Transverse colon (tissue), 4 donors: Measurements from ENCODE around the gene JADE2. TPM values are rescaled to one million over a fixed set of nuclear protein-coding genes. Genes with fewer than 3 reads are reported as not detected.

Source experiments
- DNase-seq: peaks from one replicate; pipeline ENCODE4 v3.0.0-alpha.2; 2019
- H3K27ac ChIP-seq, 4 donors: fragments of 200-600 bp; sonication (generic); 2 replicates each; pipeline ENCODE4 v1.5.1; 2016 to 2018; ENCODE audit warnings: inconsistent platforms in 4 of 4
- H3K27me3 ChIP-seq: fragments of 200-600 bp; sonication (generic); 2 replicates; pipeline ENCODE4 v1.5.1; 2017; ENCODE audit warnings: inconsistent platforms
- H3K36me3 ChIP-seq, 4 donors: fragments of 200-600 bp; sonication (generic); 2 replicates each; pipeline ENCODE4 v1.5.1; 2017 to 2019; ENCODE audit warnings: inconsistent platforms in 4 of 4
- H3K4me1 ChIP-seq, 4 donors: fragments of 200-600 bp; sonication (generic); 2 replicates each; pipeline ENCODE4 v1.5.1; 2017 to 2020; ENCODE audit warnings: inconsistent platforms in 4 of 4
- H3K4me3 ChIP-seq, 4 donors: fragments of 200-600 bp; sonication (generic); 1 replicate in 1 of 4; 2 replicates in 3 of 4; pipeline versions ENCODE4 v1.5.1 to v1.6.1; 2017 to 2019; ENCODE audit warnings: inconsistent platforms in 4 of 4
- H3K9me3 ChIP-seq, 2 donors: fragments of 200-600 bp; sonication (generic); 2 replicates each; pipeline ENCODE4 v1.5.1; 2017 to 2019; ENCODE audit warnings: inconsistent platforms in 2 of 2
- EP300 ChIP-seq: sonication (generic); formaldehyde crosslinking; IDR thresholded peaks from one replicate; pipeline ENCODE4 v1.6.1; 2017; ENCODE audit warnings: antibody characterized with exemption, low read depth
- POLR2A ChIP-seq: fragments of 450-650 bp; IDR thresholded peaks from one replicate; pipeline ENCODE4 v1.6.1; 2016; ENCODE audit warnings: antibody characterized with exemption, mild to moderate bottlenecking, moderate library complexity
- POLR2AphosphoS5 ChIP-seq, 3 donors: sonication (generic); formaldehyde crosslinking; IDR thresholded peaks; one replicate each; pipeline ENCODE4 v1.6.1; 2016; ENCODE audit warnings: antibody characterized with exemption in 3 of 3
- WGBS, 2 donors: methylation state at CpG; one replicate each; pipeline ENCODE4 v1.1.5; 2018; ENCODE audit warnings: low coverage in 1 of 2; 5-methylcytosine and 5-hydroxymethylcytosine counted together
- in situ Hi-C, 4 donors: fragments of 200-750 bp; cut with MboI; loops; one replicate each; pipeline versions ENCODE4 v1.15.0 to v1.15.1; 2017; ENCODE audit warnings: low sequenced_read_pairs in 3 of 4, low pct_ligation_motif_present in 1 of 4, low pct_unique_long_range_greater_than_20kb in 1 of 4
- intact Hi-C: fragments of 100-400 bp; cut with DNase I; formaldehyde crosslinking; loops from one replicate; pipeline ENCODE4 v1.15.1; 2023; ENCODE audit warnings: low total_unique reads
- total RNA-seq, 4 donors: library from RNA; depleted of rRNA; stranded (reverse); fragments of >200 nt; gene quantifications; one replicate each; pipeline ENCODE4 v1.1.0, GENCODE V29; 2016
- TF ChIP-seq, protein P1 (sequence below), 5 experiments: fragments of 200-600 bp in 3 of 5; fragments of 450-650 bp in 2 of 5; sonication (generic) in 3 of 5; IDR thresholded peaks; 1 replicate in 2 of 5; 2 replicates in 3 of 5; pipeline ENCODE4 v1.5.1; 2016 to 2017; ENCODE audit warnings: antibody characterized with exemption in 5 of 5, inconsistent platforms in 3 of 5, mild to moderate bottlenecking in 2 of 5, moderate library complexity in 1 of 5

The JADE2 gene
- total RNA-seq, 4 donors from 2014 or later, result 36.6 to 50.1 (median 41.4) TPM

DNA sequence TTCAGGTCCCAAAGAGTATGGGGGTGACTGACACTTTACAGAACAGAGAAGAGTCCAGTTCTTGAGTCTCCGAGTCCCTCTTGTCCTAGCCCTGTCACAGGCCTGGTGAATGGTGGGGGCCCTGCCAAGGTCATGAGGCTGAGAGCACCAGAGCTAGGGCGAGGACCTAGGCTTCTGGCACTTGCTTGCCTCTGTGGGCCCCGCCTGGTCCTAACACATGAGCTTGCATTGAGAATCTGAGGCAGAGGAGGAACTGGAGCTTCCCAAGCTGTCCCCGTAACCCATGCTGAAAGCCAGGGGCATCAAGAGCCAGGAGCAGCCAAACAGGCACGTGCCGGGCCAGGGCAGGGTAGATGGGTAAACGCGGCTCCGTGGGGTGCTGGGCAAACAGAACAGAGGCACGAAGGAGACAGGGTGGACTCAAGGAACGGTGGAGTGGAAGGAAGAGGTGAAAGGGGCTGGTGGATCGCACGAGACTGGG lies 41.3 kb downstream of the JADE2 start:
- in situ Hi-C loops, result loop anchor here in 1 of 4 donors (25.0 kb wide), 1 partner anchor 379 kb away; the partner anchor contains the start of gene SKP1
- H3K9me3 ChIP-seq, result no peaks in the 10 kb centered on the region
- no peaks in the 10 kb centered on the region for H3K27me3 ChIP-seq
- no peak overlapping the region for H3K4me3 ChIP-seq
- 80 to 90% methylated on average over 7 to 13 of the region's 13 CpGs for WGBS, 2 donors
- H3K36me3 ChIP-seq, result peaks cover 0 to 49% (median 23%) of the 10 kb centered on the region in 4 donors
- intact Hi-C loops, result no loop called here
- no peak for DNase-seq
- peaks cover 9 to 25% (median 13%) of the 10 kb centered on the region in 4 donors for H3K4me1 ChIP-seq
- H3K27ac ChIP-seq, result no peak overlapping the region
- no peak for TF ChIP-seq EP300
- TF ChIP-seq, protein P1, sequence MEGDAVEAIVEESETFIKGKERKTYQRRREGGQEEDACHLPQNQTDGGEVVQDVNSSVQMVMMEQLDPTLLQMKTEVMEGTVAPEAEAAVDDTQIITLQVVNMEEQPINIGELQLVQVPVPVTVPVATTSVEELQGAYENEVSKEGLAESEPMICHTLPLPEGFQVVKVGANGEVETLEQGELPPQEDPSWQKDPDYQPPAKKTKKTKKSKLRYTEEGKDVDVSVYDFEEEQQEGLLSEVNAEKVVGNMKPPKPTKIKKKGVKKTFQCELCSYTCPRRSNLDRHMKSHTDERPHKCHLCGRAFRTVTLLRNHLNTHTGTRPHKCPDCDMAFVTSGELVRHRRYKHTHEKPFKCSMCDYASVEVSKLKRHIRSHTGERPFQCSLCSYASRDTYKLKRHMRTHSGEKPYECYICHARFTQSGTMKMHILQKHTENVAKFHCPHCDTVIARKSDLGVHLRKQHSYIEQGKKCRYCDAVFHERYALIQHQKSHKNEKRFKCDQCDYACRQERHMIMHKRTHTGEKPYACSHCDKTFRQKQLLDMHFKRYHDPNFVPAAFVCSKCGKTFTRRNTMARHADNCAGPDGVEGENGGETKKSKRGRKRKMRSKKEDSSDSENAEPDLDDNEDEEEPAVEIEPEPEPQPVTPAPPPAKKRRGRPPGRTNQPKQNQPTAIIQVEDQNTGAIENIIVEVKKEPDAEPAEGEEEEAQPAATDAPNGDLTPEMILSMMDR (IDR thresholded peaks at IDR 0.05), result no peak
- TF ChIP-seq POLR2AphosphoS5 (IDR thresholded peaks at IDR 0.05), result no peak
- TF ChIP-seq POLR2A, result no peak

DNA sequence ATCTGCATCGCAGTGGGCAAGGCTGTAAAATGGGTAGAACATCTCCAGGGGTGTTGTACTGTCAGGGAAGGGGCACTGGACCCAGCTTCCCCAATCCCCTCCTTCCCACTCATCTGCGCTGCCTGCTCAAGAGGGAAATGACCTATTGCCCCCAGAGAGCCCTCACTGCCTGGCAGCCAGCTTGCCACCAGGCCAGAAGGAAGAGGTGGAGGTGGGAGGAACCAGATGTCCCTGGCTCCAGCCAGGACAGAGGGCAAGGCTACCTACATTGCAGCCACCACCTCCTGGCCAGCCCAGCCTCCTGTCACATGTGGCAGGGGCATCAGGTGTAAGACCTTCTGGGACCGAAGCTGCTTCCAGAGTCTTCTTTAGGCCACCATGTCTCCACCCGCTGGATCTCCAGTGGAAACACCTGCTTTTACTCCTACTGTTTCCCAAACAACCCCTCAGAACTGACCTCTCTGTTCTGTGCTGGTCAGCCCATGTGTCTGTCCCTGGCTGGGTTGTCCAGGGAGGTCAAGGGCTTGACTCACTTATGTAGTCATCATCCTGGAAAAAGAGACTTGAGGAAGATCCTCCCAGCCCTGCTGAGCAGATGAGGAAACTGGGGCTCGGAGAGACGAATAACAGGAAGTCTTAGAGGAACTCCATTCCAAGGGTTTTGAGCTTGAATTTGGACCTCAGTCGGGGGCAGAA lies 42.3 kb downstream of the JADE2 start:
- in situ Hi-C loops, result loop anchor here in 1 of 4 donors (25.0 kb wide), 1 partner anchor 380 kb away; the partner anchor contains the start of gene SKP1
- H3K27me3 ChIP-seq, result no peaks in the 10 kb centered on the region
- H3K4me3 ChIP-seq, result no peak overlapping the region
- TF ChIP-seq POLR2A (no peak), EP300 (no peak), POLR2AphosphoS5 (IDR thresholded peaks at IDR 0.05) (no peak)
- TF ChIP-seq, protein P1 (IDR thresholded peaks at IDR 0.05), result no peak
- peak; percentile 34 for DNase-seq
- peak overlapping the region; percentile 15 to 69 (median 60) for H3K27ac ChIP-seq
- peaks cover 9 to 25% (median 13%) of the 10 kb centered on the region in 4 donors for H3K4me1 ChIP-seq
- WGBS, 2 donors, result 33 to 78% methylated on average over 3 to 7 of the region's 7 CpGs
- no peaks in the 10 kb centered on the region for H3K9me3 ChIP-seq
- intact Hi-C loops, result no loop called here
- H3K36me3 ChIP-seq, result peaks cover 0 to 51% (median 26%) of the 10 kb centered on the region in 4 donors

DNA sequence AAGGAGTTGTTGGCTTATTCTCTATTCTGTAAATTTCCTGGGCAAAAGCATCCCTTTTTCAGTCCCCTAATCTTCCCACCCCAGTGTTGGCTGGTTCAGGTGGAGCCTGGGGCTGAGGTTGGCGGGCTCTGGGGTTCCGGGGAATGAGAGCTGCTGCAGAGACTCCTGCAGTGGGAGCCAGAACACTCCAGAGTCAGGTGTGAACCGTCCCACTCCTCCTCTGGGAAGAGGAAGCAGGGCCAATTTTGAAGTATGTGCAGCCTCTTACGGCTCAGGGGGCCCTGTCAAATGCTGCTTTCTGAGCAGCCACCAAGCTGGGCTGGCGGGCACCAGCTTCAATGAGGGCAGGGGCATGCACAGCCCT lies 42.8 kb downstream of the JADE2 start:
- in situ Hi-C loops, result loop anchor here in 1 of 4 donors (25.0 kb wide), 1 partner anchor 381 kb away; the partner anchor contains the start of gene SKP1
- intact Hi-C loops, result no loop called here
- 76% methylated on average over 5 of the region's 5 CpGs; no CpG with 5 or more reads in 1 of the 2 donors for WGBS, 2 donors

More for the DNA sequence above, 42.8 kb downstream of the JADE2 start:
- peaks cover 0 to 54% (median 24%) of the 10 kb centered on the region in 4 donors for H3K36me3 ChIP-seq
- H3K9me3 ChIP-seq, result no peaks in the 10 kb centered on the region
- DNase-seq, result no peak
- H3K4me1 ChIP-seq, result peaks cover 9 to 25% (median 13%) of the 10 kb centered on the region in 4 donors
- H3K4me3 ChIP-seq, result no peak overlapping the region
- TF ChIP-seq POLR2A (no peak), POLR2AphosphoS5 (IDR thresholded peaks at IDR 0.05) (no peak), EP300 (no peak)
- TF ChIP-seq, protein P1 (IDR thresholded peaks at IDR 0.05), result no peak
- H3K27me3 ChIP-seq, result no peaks in the 10 kb centered on the region
- H3K27ac ChIP-seq, result peak overlapping the region; percentile 15 to 69 (median 60)
